HG03039 (cell line): ENCODE results near the gene TGM2.
"Not testable (repeated sequence)": the region's sequence is repeated elsewhere in the genome, so short reads cannot be mapped to it uniquely, and the experiment has no call there.

Experiments
- ATAC-seq: cut with Tn5 transposase; IDR thresholded peaks from one replicate; pipeline ENCODE4 v1.9.1; 2021; ENCODE audit warnings: mild to moderate bottlenecking, moderate library complexity; ENCODE audit not compliant: unreplicated experiment

TGM2 gene

GRCh38 chr20:38104285-38104684 lies 60.8 kb downstream of the TGM2 start:
- ATAC-seq = no peak

GRCh38 chr20:38102206-38102605 lies 62.9 kb downstream of the TGM2 start:
- not testable (repeated sequence) for ATAC-seq

GRCh38 chr20:38098952-38099351 lies 66.1 kb downstream of the TGM2 start:
- no peak for ATAC-seq

- no peak for ATAC-seq
Measured at GRCh38 chr20:38095017-38095686, 69.9 kb downstream of the TGM2 start.

- peak; percentile 66 for ATAC-seq
Measured at GRCh38 chr20:38094373-38094891, 70.6 kb downstream of the TGM2 start.

- no peak for ATAC-seq
Measured at GRCh38 chr20:38093641-38094077, 71.4 kb downstream of the TGM2 start.

GRCh38 chr20:38092915-38093314 lies 72.2 kb downstream of the TGM2 start:
- ATAC-seq = no peak

- ATAC-seq = no peak
Measured at GRCh38 chr20:38092260-38092857, 72.7 kb downstream of the TGM2 start.

GRCh38 chr20:38091441-38092216 lies 73.4 kb downstream of the TGM2 start:
- ATAC-seq = no peak

GRCh38 chr20:38090061-38090460 lies 75.0 kb downstream of the TGM2 start:
- ATAC-seq = no peak

GRCh38 chr20:38089500-38089899 lies 75.6 kb downstream of the TGM2 start:
- no peak for ATAC-seq

GRCh38 chr20:38085026-38085425 lies 80.0 kb downstream of the TGM2 start:
- ATAC-seq = no peak

- ATAC-seq = no peak
Measured at GRCh38 chr20:38084425-38084951, 80.6 kb downstream of the TGM2 start.

GRCh38 chr20:38083338-38084048 lies 81.6 kb downstream of the TGM2 start:
- ATAC-seq = no peak

GRCh38 chr20:38082894-38083293 lies 82.2 kb downstream of the TGM2 start:
- no peak for ATAC-seq

- ATAC-seq = no peak
Measured at GRCh38 chr20:38081575-38081974, 83.5 kb downstream of the TGM2 start.

GRCh38 chr20:38079353-38079752 lies 85.7 kb downstream of the TGM2 start:
- ATAC-seq = no peak

GRCh38 chr20:38078084-38078483 lies 87.0 kb downstream of the TGM2 start:
- ATAC-seq = no peak
